GM12873 (cell line): ENCODE results near the gene KCND3.

Experiments used
- TF ChIP-seq, protein P1 (sequence below): IDR thresholded peaks from 2 replicates; pipeline ENCODE4 v1.5.1; 2012; ENCODE audit warnings: low read depth, mild to moderate bottlenecking, moderate library complexity, low read length, control low read depth; ENCODE audit not compliant: insufficient read depth; ENCODE audit errors: missing control alignments

The KCND3 gene

GRCh38 chr1:111948209-111949171, 41.0 kb downstream of the KCND3 start:
- TF ChIP-seq, protein P1, sequence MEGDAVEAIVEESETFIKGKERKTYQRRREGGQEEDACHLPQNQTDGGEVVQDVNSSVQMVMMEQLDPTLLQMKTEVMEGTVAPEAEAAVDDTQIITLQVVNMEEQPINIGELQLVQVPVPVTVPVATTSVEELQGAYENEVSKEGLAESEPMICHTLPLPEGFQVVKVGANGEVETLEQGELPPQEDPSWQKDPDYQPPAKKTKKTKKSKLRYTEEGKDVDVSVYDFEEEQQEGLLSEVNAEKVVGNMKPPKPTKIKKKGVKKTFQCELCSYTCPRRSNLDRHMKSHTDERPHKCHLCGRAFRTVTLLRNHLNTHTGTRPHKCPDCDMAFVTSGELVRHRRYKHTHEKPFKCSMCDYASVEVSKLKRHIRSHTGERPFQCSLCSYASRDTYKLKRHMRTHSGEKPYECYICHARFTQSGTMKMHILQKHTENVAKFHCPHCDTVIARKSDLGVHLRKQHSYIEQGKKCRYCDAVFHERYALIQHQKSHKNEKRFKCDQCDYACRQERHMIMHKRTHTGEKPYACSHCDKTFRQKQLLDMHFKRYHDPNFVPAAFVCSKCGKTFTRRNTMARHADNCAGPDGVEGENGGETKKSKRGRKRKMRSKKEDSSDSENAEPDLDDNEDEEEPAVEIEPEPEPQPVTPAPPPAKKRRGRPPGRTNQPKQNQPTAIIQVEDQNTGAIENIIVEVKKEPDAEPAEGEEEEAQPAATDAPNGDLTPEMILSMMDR, result no peak

DNA sequence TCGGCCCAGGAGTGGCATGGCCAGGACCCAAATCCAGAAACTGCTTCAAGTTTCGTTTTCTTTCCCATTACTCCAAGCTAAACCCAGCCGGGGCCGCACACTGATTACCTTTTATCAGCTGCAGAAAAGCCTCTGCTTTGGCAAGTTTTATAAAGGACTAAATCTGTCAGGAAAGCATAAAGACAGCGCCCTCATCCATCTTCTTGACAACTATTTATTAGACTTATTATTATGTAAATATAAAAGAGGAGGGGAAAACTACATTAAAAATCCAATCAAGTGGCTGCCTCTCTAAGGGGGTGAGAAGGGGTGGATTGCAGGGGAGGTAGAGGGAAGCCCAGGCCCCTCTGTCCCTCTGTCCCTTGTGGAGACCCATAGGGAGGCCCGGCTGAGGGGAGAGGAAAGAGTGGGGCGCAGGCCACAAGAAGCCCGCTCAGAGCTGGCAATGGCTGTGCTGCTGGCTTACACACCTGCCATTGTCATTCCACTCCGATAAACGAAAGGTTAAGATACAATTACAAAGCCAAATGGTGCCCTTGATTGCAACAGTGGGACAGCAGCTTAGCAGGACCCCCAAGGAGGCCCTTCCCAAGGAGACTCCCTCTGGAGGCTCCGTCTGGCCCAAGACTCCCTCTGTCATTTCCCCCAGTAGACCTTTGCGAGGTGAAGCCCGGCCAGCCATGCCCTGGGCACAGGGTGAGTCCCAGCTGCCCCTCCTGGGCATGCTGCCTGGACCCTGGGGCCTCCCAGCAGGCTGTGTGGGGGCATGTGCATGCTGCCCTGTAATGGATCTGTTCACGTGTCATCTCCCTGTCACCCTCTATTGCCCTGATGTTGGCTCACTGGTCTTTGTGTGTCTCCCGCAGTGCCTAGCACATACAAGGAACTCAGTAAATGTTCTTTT, 45.4 kb downstream of the KCND3 start:
- TF ChIP-seq, protein P1, result no peak

DNA sequence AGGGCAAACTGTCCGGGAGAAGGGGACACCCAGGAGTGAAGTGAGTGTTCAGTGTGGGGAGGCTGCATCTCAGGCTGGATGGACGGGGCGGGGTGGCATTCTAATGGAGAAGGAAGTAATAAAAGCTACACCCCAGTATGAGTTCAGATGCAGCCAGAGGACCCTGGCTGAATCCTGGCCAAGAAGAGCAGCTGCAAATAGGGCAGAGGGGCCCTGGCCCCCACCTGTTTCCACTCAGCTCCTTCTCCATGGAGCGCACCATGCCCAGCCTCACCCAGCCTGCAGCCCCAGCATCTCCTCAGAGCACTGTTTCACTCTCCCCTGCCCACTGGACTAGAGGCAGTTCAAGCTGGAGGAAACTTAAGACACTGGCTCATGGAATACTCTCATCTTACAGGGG, 46.4 kb downstream of the KCND3 start:
- TF ChIP-seq, protein P1, result no peak

DNA sequence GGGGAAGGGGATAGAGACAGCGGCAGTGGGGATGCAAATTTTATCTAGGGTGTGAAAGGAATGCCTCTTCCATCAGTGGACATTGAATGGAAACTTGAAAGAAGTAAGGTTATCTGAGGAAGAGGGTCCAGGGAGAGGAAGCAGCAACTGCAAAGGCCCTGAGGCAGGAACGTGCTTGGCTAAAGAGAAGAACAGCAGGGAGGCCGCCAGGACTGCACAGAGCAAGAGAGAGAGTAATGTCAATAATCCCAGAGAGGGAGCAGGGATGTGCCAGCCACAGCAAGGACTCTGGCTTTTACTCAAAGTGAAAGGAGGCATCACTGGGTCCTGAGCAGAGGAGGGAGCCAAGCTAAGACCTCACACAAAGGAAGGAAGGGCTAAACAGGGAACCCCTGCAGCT, 50.9 kb downstream of the KCND3 start:
- TF ChIP-seq, protein P1, result no peak

GRCh38 chr1:111938123-111938522, 51.3 kb downstream of the KCND3 start:
- TF ChIP-seq, protein P1, result no peak

- TF ChIP-seq, protein P1, result no peak
These were observed 52.2 kb downstream of the KCND3 start for GRCh38 chr1:111937147-111937725.
